Stomach (tissue), 9 donors: ENCODE data around the gene ARHGAP24. TPM values are rescaled to one million over a fixed set of nuclear protein-coding genes. Genes with fewer than 3 reads are reported as not detected.

Source experiments
- DNase-seq, 2 donors: peaks; one replicate each; pipeline versions ENCODE4 v3.0.0 to v3.0.0-alpha.2; 2013 to 2019
- H3K27ac ChIP-seq, 5 donors: fragments of 200-600 bp in 4 of 5; sonication (generic) in 4 of 5; one replicate each; pipeline ENCODE4 v1.5.1; 2013 to 2019; ENCODE audit warnings: mild to moderate bottlenecking in 1 of 5, moderate library complexity in 1 of 5
- H3K27me3 ChIP-seq, 3 donors: fragments of 200-600 bp; sonication (generic); one replicate each; pipeline ENCODE4 v1.5.1; 2017 to 2019; ENCODE audit warnings: mixed run types in 1 of 3
- H3K36me3 ChIP-seq, 4 donors: fragments of 200-600 bp; sonication (generic); 1 replicate in 3 of 4; 2 replicates in 1 of 4; pipeline ENCODE4 v1.5.1; 2016 to 2019
- H3K4me1 ChIP-seq, 4 donors: fragments of 200-600 bp; sonication (generic); one replicate each; pipeline ENCODE4 v1.5.1; 2016 to 2019
- H3K4me3 ChIP-seq, 4 donors: fragments of 200-600 bp; sonication (generic) in 3 of 4; one replicate each; pipeline ENCODE4 v1.5.1; 2016 to 2019; ENCODE audit warnings: mild to moderate bottlenecking in 1 of 4
- H3K9me3 ChIP-seq, 4 donors: fragments of 200-600 bp; sonication (generic); one replicate each; pipeline ENCODE4 v1.5.1; 2016 to 2019
- EP300 ChIP-seq: sonication (generic); formaldehyde crosslinking; IDR thresholded peaks from one replicate; pipeline ENCODE4 v1.6.1; 2017; ENCODE audit warnings: antibody characterized with exemption
- POLR2A ChIP-seq, 4 donors: fragments of 450-650 bp; IDR thresholded peaks; one replicate each; pipeline ENCODE4 v1.6.1; 2016; ENCODE audit warnings: antibody characterized with exemption in 4 of 4, control low read depth in 2 of 4, mild to moderate bottlenecking in 1 of 4, moderate library complexity in 1 of 4
- POLR2AphosphoS5 ChIP-seq, 3 donors: sonication (generic); formaldehyde crosslinking; IDR thresholded peaks; one replicate each; pipeline ENCODE4 v1.6.1; 2016; ENCODE audit warnings: antibody characterized with exemption in 3 of 3
- WGBS, 5 donors: extraction: QIAGEN DNeasy Blood & Tissue Kit in 3 of 5; methylation state at CpG; one replicate each; pipeline versions ENCODE4 v1.1.5 to v1.1.7; 2013 to 2018; 5-methylcytosine and 5-hydroxymethylcytosine counted together
- intact Hi-C: fragments of 100-400 bp; cut with DNase I; formaldehyde crosslinking; loops from one replicate; pipeline ENCODE4 v1.15.1; 2023; ENCODE audit warnings: low total_unique reads
- polyA plus RNA-seq, 3 donors: library from polyadenylated mRNA; stranded (reverse); fragments of 200-250 nt; gene quantifications; one replicate each; pipeline ENCODE4 v1.2.3, GENCODE V29; 2013
- total RNA-seq, 5 donors: library from RNA; depleted of rRNA; stranded (reverse); fragments of >200 nt; gene quantifications; one replicate each; pipeline versions ENCODE4 v1.1.0 to v1.2.3, GENCODE V29; 2014 to 2016
- TF ChIP-seq, protein P1 (sequence below), 7 experiments: fragments of 450-650 bp in 4 of 7; fragments of 200-600 bp in 3 of 7; sonication (generic) in 3 of 7; IDR thresholded peaks; one replicate each; pipeline ENCODE4 v1.5.1; 2016 to 2019; ENCODE audit warnings: antibody characterized with exemption in 7 of 7, control low read depth in 2 of 7, mild to moderate bottlenecking in 1 of 7
- donor health status: healthy with polysubstance abuse.
- donor health status: Bipolar disorder and iron deficiency.
- donor health status: healthy.

The ARHGAP24 gene
- total and polyA plus RNA-seq, 8 donors: 6.4 to 152 (median 33.5) TPM

DNA sequence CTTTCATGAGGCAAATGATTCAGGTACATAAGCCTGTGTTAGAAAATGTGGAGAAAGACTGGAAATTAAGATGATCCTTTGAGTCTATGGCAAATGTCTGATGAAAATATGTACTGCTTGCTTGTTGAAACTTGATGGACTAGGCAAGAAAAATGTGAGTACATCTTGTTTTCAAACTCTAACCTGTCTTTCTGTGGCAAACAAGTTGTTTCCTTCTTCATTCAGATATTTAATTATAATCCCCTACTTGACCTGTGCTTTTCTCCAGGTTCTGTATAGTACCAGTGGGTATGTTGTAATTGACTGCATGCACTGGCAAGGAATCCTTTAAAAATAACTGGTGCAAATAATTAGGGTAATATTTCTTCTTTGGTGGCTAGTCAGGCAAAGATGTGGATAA lies 136.7 kb downstream of the ARHGAP24 start:
- no peak for DNase-seq
- H3K9me3 ChIP-seq: no peaks in the 10 kb centered on the region
- TF ChIP-seq POLR2AphosphoS5 (IDR thresholded peaks at IDR 0.05) (no peak), EP300 (no peak), POLR2A (IDR thresholded peaks at IDR 0.05) (no peak)
- TF ChIP-seq, protein P1, sequence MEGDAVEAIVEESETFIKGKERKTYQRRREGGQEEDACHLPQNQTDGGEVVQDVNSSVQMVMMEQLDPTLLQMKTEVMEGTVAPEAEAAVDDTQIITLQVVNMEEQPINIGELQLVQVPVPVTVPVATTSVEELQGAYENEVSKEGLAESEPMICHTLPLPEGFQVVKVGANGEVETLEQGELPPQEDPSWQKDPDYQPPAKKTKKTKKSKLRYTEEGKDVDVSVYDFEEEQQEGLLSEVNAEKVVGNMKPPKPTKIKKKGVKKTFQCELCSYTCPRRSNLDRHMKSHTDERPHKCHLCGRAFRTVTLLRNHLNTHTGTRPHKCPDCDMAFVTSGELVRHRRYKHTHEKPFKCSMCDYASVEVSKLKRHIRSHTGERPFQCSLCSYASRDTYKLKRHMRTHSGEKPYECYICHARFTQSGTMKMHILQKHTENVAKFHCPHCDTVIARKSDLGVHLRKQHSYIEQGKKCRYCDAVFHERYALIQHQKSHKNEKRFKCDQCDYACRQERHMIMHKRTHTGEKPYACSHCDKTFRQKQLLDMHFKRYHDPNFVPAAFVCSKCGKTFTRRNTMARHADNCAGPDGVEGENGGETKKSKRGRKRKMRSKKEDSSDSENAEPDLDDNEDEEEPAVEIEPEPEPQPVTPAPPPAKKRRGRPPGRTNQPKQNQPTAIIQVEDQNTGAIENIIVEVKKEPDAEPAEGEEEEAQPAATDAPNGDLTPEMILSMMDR (IDR thresholded peaks at IDR 0.05): no peak
- intact Hi-C loops: no loop called here
- no peak overlapping the region for H3K4me3 ChIP-seq
- no peaks in the 10 kb centered on the region for H3K36me3 ChIP-seq
- no peaks in the 10 kb centered on the region for H3K27me3 ChIP-seq
- no peak overlapping the region for H3K27ac ChIP-seq
- peaks cover 0 to 8% (median 3%) of the 10 kb centered on the region in 4 donors for H3K4me1 ChIP-seq

GRCh38 chr4:85613901-85614300 lies 139.0 kb downstream of the ARHGAP24 start:
- DNase-seq: no peak
- no peak overlapping the region for H3K27ac ChIP-seq
- TF ChIP-seq, protein P1 (IDR thresholded peaks at IDR 0.05): no peak
- TF ChIP-seq EP300 (no peak), POLR2A (IDR thresholded peaks at IDR 0.05) (no peak), POLR2AphosphoS5 (IDR thresholded peaks at IDR 0.05) (no peak)
- H3K36me3 ChIP-seq: no peaks in the 10 kb centered on the region
- no peaks in the 10 kb centered on the region for H3K9me3 ChIP-seq
- intact Hi-C loops: no loop called here
- no peak overlapping the region for H3K4me3 ChIP-seq
- 88 to 98% (median 95%) methylated on average over 1 of the region's 1 CpG for WGBS, 5 donors
- H3K4me1 ChIP-seq: no peaks in the 10 kb centered on the region
- no peaks in the 10 kb centered on the region for H3K27me3 ChIP-seq

DNA sequence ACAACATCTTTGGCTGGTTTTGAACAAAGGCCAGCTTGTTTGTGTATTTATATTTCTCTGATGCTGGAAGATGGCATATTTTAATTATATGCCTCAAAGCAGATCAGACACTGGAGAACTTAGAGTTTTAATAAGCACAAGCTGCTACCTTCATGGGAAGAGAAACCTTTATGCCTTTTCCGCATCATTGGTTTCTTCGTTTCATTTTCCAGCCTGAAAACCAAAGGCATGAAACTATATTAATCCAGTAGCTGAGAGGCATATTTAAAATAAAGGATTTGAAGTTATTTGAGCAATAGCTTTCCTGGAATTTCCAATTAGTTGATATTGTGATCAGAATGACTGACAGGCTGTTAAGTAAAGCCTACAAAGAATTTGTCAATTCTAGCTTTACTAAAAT lies 141.0 kb downstream of the ARHGAP24 start:
- DNase-seq: no peak
- TF ChIP-seq EP300 (no peak), POLR2A (IDR thresholded peaks at IDR 0.05) (no peak), POLR2AphosphoS5 (IDR thresholded peaks at IDR 0.05) (no peak)
- TF ChIP-seq, protein P1 (IDR thresholded peaks at IDR 0.05): no peak
- H3K4me1 ChIP-seq: no peaks in the 10 kb centered on the region
- H3K9me3 ChIP-seq: no peaks in the 10 kb centered on the region
- H3K4me3 ChIP-seq: no peak overlapping the region
- no peak overlapping the region for H3K27ac ChIP-seq
- WGBS, 5 donors: 83 to 96% (median 95%) methylated on average over 2 of the region's 2 CpGs
- no peaks in the 10 kb centered on the region for H3K36me3 ChIP-seq
- intact Hi-C loops: no loop called here
- H3K27me3 ChIP-seq: no peaks in the 10 kb centered on the region

DNA sequence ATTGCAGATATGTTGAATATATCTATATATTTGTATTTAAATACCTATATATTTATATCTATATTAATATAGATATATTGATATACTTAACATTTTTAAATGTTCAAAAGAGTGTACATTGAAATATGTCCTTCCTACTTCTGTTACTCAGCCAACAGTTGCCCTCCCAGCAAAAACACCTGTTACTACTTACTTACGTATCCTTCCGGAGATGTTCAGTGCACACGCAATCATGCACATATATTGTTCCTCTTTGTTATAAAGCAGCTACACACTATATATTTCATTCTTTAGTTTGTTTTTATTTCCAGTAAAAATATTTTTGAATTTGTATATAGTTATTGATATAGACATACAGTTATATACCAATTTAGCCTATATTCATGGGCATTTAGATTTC lies 142.3 kb downstream of the ARHGAP24 start:
- Histone ChIP-seq H3K27ac (no peak overlapping the region), H3K9me3 (no peaks in the 10 kb centered on the region), H3K4me3 (no peak overlapping the region), H3K36me3 (no peaks in the 10 kb centered on the region), H3K4me1 (no peaks in the 10 kb centered on the region), H3K27me3 (no peaks in the 10 kb centered on the region)
- DNase-seq: no peak
- 96 to 99% (median 97%) methylated on average over 3 of the region's 3 CpGs for WGBS, 5 donors
- TF ChIP-seq EP300 (no peak), POLR2AphosphoS5 (IDR thresholded peaks at IDR 0.05) (no peak), POLR2A (IDR thresholded peaks at IDR 0.05) (no peak)
- TF ChIP-seq, protein P1 (IDR thresholded peaks at IDR 0.05): no peak
- intact Hi-C loops: no loop called here
